AG04450 (cell line): ENCODE measurements around the gene CHST3. TPM values are rescaled to one million over a fixed set of nuclear protein-coding genes. Genes with fewer than 3 reads are reported as not detected.

Source experiments
- CTCF ChIA-PET: fragments of 300-600, 350-600 bp; formaldehyde crosslinking; extraction: SDS; loops from one replicate; lab custom pipeline; 2022; ENCODE audit warnings: antibody characterized with exemption, inconsistent platforms; lab: Charles Lee
- POLR2A ChIA-PET: fragments of 350-600 bp; formaldehyde crosslinking; extraction: SDS; loops from one replicate; lab custom pipeline; 2021; ENCODE audit warnings: antibody characterized with exemption, inconsistent platforms; lab: Yijun Ruan, JAX
- DNase-seq: peaks from one replicate; pipeline ENCODE4 v3.0.0-alpha.2; 2011; ENCODE audit warnings: low read depth, low spot score
- H3K27ac ChIP-seq: one replicate; pipeline ENCODE4 v1.5.1; 2012; ENCODE audit warnings: low read depth, low read length, control low read depth
- H3K27me3 ChIP-seq: one replicate; pipeline ENCODE4 v1.6.0; 2012; ENCODE audit warnings: low read length; ENCODE audit not compliant: control insufficient read depth, insufficient read depth
- H3K4me3 ChIP-seq: 2 replicates; pipeline ENCODE4 v1.5.1; 2011; ENCODE audit warnings: mild to moderate bottlenecking, low read depth, low read length, control low read depth
- H3K9me3 ChIP-seq: 2 replicates; pipeline ENCODE4 v1.5.1; 2012; ENCODE audit warnings: low read length; ENCODE audit not compliant: control insufficient read depth, insufficient read depth
- polyA plus RNA-seq: library from polyadenylated mRNA; depleted of rRNA; stranded (reverse); fragments of >200 nt; gene quantifications from 2 replicates; pipeline ENCODE4 v1.2.3, GENCODE V29; 2011
- TF ChIP-seq, protein P1 (sequence below): IDR thresholded peaks from 2 replicates; pipeline ENCODE4 v1.5.1; 2011; ENCODE audit warnings: low read depth, low read length, control low read depth, inconsistent platforms

The CHST3 gene
- polyA plus RNA-seq, 1 experiment: 4.6 TPM

DNA sequence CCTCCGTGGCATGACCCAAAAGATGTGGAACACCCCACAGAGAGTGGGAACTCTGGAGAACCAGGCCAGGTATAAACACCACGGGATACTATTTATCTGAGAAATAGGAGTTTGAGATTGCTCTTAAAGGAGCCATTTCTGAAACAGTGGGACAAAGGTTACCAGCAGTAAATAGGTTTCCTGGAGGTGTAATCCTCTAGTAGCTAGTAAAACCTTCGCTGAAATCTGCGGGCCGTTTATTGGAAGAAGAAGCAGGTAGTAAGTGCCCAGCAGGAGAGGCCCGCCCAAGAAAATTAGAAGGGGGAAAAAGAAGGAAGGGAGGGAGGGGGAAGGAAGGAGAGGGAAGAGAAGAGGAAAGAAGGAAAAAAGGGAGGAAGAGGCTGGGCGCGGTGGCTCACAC, 51.6 kb downstream of the CHST3 start:
- peaks cover 4% of the 10 kb centered on the region for H3K27me3 ChIP-seq
- CTCF ChIA-PET: no interaction called here
- POLR2A ChIA-PET: interaction anchor here (0.7 kb wide), 1 partner anchor 715 kb away, joined by 6 read pairs; no protein-coding TSS in a partner anchor
- no peaks in the 10 kb centered on the region for H3K9me3 ChIP-seq
- H3K27ac ChIP-seq: no peak overlapping the region
- H3K4me3 ChIP-seq: no peak overlapping the region
- DNase-seq: no peak
- TF ChIP-seq, protein P1, sequence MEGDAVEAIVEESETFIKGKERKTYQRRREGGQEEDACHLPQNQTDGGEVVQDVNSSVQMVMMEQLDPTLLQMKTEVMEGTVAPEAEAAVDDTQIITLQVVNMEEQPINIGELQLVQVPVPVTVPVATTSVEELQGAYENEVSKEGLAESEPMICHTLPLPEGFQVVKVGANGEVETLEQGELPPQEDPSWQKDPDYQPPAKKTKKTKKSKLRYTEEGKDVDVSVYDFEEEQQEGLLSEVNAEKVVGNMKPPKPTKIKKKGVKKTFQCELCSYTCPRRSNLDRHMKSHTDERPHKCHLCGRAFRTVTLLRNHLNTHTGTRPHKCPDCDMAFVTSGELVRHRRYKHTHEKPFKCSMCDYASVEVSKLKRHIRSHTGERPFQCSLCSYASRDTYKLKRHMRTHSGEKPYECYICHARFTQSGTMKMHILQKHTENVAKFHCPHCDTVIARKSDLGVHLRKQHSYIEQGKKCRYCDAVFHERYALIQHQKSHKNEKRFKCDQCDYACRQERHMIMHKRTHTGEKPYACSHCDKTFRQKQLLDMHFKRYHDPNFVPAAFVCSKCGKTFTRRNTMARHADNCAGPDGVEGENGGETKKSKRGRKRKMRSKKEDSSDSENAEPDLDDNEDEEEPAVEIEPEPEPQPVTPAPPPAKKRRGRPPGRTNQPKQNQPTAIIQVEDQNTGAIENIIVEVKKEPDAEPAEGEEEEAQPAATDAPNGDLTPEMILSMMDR: no peak

DNA sequence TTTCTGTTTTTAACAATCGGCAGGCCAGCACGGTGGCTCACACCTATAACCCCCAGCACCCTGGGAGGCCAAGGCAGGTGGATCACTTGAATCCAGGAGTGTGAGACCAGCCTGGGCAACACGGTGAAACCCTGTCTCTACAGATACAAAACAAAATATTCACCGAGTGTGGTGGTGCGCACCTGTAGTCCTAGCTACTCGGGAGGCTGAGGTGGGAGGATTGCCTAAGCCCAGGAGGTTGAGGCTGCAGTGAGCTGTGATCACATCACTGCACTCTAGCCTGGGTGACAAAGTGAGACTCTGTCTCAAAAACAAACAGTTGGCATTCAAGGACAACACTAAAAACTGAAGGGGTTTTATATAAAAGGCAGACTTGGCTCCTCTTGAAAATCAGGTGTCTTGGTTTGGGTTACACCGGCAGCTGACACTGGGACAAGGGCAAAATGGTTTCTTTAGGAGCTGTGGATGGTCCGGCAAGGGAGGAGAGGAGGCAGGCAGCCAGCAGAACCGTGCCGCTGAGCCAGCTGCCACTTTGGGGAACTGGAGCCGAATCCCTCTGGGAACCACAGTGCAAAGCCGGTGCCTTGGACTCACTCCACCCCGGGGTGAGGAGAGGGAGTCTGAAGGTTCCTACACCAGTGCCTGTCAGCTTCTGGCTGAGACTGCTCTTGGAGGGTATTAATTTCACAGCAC, 52.6 kb downstream of the CHST3 start:
- Histone ChIP-seq H3K27ac (no peak overlapping the region), H3K27me3 (peaks cover 9% of the 10 kb centered on the region), H3K4me3 (no peak overlapping the region), H3K9me3 (no peaks in the 10 kb centered on the region)
- DNase-seq: no peak
- POLR2A ChIA-PET: interaction anchor here (1.0 kb wide), 1 partner anchor 96 kb away, joined by 7 read pairs; no protein-coding TSS in a partner anchor
- TF ChIP-seq, protein P1: no peak
- CTCF ChIA-PET: interaction anchor here (0.6 to 0.7 kb wide), 2 partner anchors 29 to 120 kb away, joined by 3 to 8 read pairs; no protein-coding TSS in a partner anchor

DNA sequence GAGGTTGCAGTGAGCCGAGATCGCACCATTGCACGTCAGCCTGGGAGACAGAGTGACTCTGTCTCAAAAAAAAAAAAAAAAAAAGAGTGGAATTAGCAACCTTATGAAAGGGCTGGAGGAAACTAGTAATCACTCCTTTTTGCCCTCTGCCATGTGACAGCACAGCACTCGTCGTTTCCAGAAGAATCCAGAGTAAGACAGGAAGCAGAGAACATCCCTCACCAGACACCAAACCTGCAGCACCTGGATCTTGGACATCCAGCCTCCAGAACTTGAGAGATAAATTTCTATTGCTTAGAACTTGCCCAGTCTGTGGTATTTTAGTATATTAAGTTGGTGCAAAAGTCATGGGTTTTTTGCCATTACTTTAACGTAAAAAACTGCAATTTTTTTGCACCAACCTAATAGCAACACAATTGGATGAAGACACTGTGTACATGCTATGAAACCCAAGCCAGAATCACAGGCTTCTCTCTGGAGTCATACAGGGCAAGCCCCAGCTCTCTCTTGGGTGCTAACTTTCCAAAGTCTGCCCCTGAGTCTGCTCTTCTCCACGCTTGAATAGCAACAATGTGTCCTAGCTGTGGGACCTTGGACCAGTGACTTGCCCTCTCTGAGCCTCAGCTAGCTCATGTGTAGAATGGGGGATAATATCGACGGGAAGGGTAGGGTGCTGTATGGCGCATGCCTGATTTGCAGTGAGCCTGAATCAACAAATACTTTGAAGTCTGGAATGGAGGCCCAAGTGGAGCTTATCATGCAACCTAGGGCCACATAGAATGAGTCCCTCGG, 55.1 kb downstream of the CHST3 start:
- ChIA-PET POLR2A (no interaction called here), CTCF (interaction anchor here (0.8 to 1.5 kb wide), 2 partner anchors 30 to 123 kb away, joined by 3 to 5 read pairs; no protein-coding TSS in a partner anchor)
- Histone ChIP-seq H3K27me3 (peaks cover 9% of the 10 kb centered on the region), H3K4me3 (no peak overlapping the region), H3K9me3 (no peaks in the 10 kb centered on the region), H3K27ac (no peak overlapping the region)
- TF ChIP-seq, protein P1: no peak
- no peak for DNase-seq

DNA sequence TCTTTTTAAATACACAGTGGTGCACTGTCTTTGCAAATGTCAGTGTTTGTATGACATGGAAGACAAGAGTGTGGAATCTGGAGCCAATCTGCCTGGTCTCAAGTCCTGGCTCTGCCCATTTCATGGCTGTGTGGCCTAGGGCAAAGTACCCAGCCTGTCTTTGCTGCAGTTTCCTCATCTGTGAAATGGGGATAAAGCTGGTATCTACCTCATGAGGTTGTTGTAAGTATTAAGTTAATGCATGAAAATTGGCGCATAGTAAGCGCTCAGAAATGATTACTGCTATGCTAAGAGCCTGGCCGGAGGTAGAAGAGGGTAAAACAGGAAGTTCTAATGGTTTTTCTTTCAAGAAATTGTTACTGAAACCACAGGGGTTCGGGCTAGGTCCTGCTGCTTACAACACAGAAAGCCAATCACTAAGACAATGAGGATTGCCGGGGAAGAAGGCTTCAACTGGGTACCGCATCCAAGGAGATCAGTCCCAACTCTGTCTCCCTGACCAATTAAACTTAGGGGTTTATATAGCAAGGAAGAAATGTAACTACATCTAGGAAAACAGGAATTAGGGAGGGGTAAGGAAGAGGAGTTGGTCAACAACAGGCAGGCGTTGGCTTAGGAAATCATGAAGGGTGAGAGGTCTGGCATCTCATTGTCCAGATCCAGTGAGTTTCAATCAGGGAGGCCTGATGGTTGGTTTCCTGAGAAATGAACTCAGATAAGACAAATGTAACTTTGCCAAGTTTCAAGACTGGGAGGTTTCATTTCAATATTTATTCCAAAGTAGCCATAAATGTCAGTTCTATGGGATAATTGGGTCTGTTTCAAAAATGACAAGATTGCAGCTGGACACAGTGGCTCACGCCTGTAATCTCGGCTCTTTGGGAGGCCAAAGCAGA, 57.0 kb downstream of the CHST3 start:
- no peaks in the 10 kb centered on the region for H3K9me3 ChIP-seq
- CTCF ChIA-PET: interaction anchor here (1.1 kb wide), 1 partner anchor 28 kb away, joined by 6 read pairs; no protein-coding TSS in a partner anchor
- TF ChIP-seq, protein P1: no peak
- no peak for DNase-seq
- no peak overlapping the region for H3K4me3 ChIP-seq
- H3K27ac ChIP-seq: no peak overlapping the region
- POLR2A ChIA-PET: no interaction called here
- H3K27me3 ChIP-seq: peaks cover 8% of the 10 kb centered on the region
